Measurements from ENCODE around the gene TSHZ2. TPM values are rescaled to one million over a fixed set of nuclear protein-coding genes. Genes with fewer than 3 reads are reported as not detected.

The TSHZ2 gene
- total RNA-seq, 1 experiment from 2014 or later, result 0.07 TPM

- H4K5ac ChIP-seq (ENCODE audit: insufficient read length, low read depth, low read length), result no peak overlapping the region
- no peak overlapping the region for H2AFZ ChIP-seq (ENCODE audit: low read length)
- no peaks in the 10 kb centered on the region for H3K79me1 ChIP-seq (ENCODE audit: insufficient read depth, low read depth, low read length, poor library complexity, severe bottlenecking)
- Mint-ChIP-seq H3K36me3 (ENCODE audit: insufficient read depth in 1 of 3, low read depth in 3 of 3) (no peaks in the 10 kb centered on the region), H3K9me3 (no peaks in the 10 kb centered on the region), H3K27ac (no peak overlapping the region), H3K4me1 (peaks cover 13 to 17% of the 10 kb centered on the region in 2 experiments), H3K27me3 (ENCODE audit: low read depth) (no peaks in the 10 kb centered on the region), H3K4me3 (no peak overlapping the region)
- no peak overlapping the region for H3K18ac ChIP-seq (ENCODE audit: insufficient read length, low read depth, low read length)
- no peaks in the 10 kb centered on the region for H3K9me3 ChIP-seq (ENCODE audit: control insufficient read depth, low read depth, low read length)
- H3K56ac ChIP-seq (ENCODE audit: insufficient read length, low read depth, low read length), result no peak overlapping the region
- H2BK5ac ChIP-seq (ENCODE audit: insufficient read length, low read length), result no peak overlapping the region
- no peak for DNase-seq
- no peak overlapping the region for H3T11ph ChIP-seq (ENCODE audit: low read length)
- H2BK12ac ChIP-seq (ENCODE audit: insufficient read length, low read depth, low read length), result no peak overlapping the region
- no peaks in the 10 kb centered on the region for H4K20me1 ChIP-seq (ENCODE audit: control insufficient read depth, insufficient read depth, insufficient read length)
- H3K27ac ChIP-seq (ENCODE audit: insufficient read length, low read depth, low read length), result no peak overlapping the region
- H3K23ac ChIP-seq (ENCODE audit: insufficient read length, low read depth, low read length), result no peak overlapping the region
- no peak overlapping the region for H4K8ac ChIP-seq (replicated peaks; ENCODE audit: insufficient read length, low read depth, low read length)
- no peak for TF ChIP-seq CTCF (conservative IDR thresholded peaks at IDR 0.05)
- WGBS (ENCODE audit: extremely low coverage, insufficient read length, low lambda C conversion rate), result no CpG with 5 or more reads among the region's 5 CpGs
- no peak overlapping the region for H3K9ac ChIP-seq (ENCODE audit: extremely low read depth, insufficient read length, low read length)
- peaks cover 4% of the 10 kb centered on the region; the same call in 1 of the 2 replicates for H3K4me1 ChIP-seq (ENCODE audit: insufficient read depth, low read length)
- no peak overlapping the region for H2BK120ac ChIP-seq (ENCODE audit: low read depth, low read length, poor library complexity, severe bottlenecking)
- H3K79me2 ChIP-seq (ENCODE audit: insufficient read depth, low read length), result no peaks in the 10 kb centered on the region
- H3K27me3 ChIP-seq (ENCODE audit: insufficient read depth, low read length), result no peaks in the 10 kb centered on the region
- H2BK20ac ChIP-seq (ENCODE audit: low read depth, low read length, poor library complexity, severe bottlenecking), result no peak overlapping the region
- no peak overlapping the region for H3K4ac ChIP-seq (ENCODE audit: low read depth, low read length)
- H2AK5ac ChIP-seq (ENCODE audit: insufficient read length, low read length), result no peak overlapping the region
- no peak overlapping the region for H3K4me2 ChIP-seq (ENCODE audit: insufficient read depth, insufficient read length, low read length)
- no peak overlapping the region for H3K14ac ChIP-seq (ENCODE audit: insufficient read depth, low read length)
- no peak overlapping the region for H2BK15ac ChIP-seq (ENCODE audit: low read depth, low read length)
- no peak overlapping the region for H4K91ac ChIP-seq (ENCODE audit: insufficient read length, low read depth, low read length)
- no peaks in the 10 kb centered on the region for H3K23me2 ChIP-seq (ENCODE audit: insufficient read length, low read depth, low read length, poor library complexity, severe bottlenecking)
Observed at GRCh38 chr20:53085720-53086119, 113.6 kb downstream of the TSHZ2 start.

All from H9 (cell line).